HCT116 (cell line): Measurements from ENCODE around the gene PHF14. TPM values are rescaled to one million over a fixed set of nuclear protein-coding genes. Genes with fewer than 3 reads are reported as not detected.

ENCODE experiments used
- ATAC-seq: fragments of 200-7000 bp; cut with Tn5 transposase; 2 replicates; pipeline ENCODE4 v1.9.1; 2020; ENCODE audit warnings: mild to moderate bottlenecking, moderate library complexity
- BruUV-seq: library from RNA; stranded (reverse); fragments of 400-500 nt; replicated peaks from 2 replicates; lab custom pipeline; 2021; lab: Mats Ljungman, UMichigan
- CTCF ChIA-PET: fragments of 300-600 bp; sonication (Branson Sonifier 250); formaldehyde crosslinking; loops from one replicate; lab custom pipeline; 2021; ENCODE audit warnings: antibody characterized with exemption; lab: Charles Lee
- POLR2A ChIA-PET: fragments of 300-600, 350-600 bp; sonication (Branson Sonifier 250); formaldehyde crosslinking; loops from one replicate; lab custom pipeline; 2021; ENCODE audit warnings: antibody characterized with exemption; lab: Charles Lee
- RAD21 ChIA-PET, 2 experiments: fragments of 300-600 bp; sonication (Branson Sonifier 250); formaldehyde crosslinking; loops; one replicate each; lab custom pipeline; 2023; ENCODE audit warnings: low total read pairs in 2 of 2; ENCODE audit not compliant: uncharacterized antibody in 2 of 2, unreplicated experiment in 2 of 2, low non-redundant PET in 1 of 2; lab: Charles Lee
- DNase-seq: peaks from one replicate; pipeline ENCODE4 v3.0.0-alpha.2; 2010; ENCODE audit warnings: low read depth, low spot score
- H2AFZ ChIP-seq: fragments of 200-600 bp; shearing (Covaris generic), sonication (generic); 2 replicates; pipeline ENCODE4 v1.6.1; 2017; ENCODE audit warnings: low read depth, mixed run types, mixed read lengths, antibody characterized with exemption, low read length; ENCODE audit not compliant: poor library complexity, severe bottlenecking
- H3K27ac ChIP-seq: 2 replicates; pipeline ENCODE4 v1.5.1; 2012; ENCODE audit warnings: low read depth, low read length
- H3K27me3 ChIP-seq: fragments of 200-600 bp; sonication (generic); 2 replicates; pipeline ENCODE4 v1.6.1; 2016; ENCODE audit warnings: mixed run types, low read length, mixed read lengths; ENCODE audit not compliant: insufficient read depth
- H3K36me3 ChIP-seq, 2 experiments: fragments of 200-500 bp in 1 of 2; fragments of 200-600 bp in 1 of 2; sonication (Bioruptor generic) in 1 of 2; sonication (generic) in 1 of 2; 2 replicates each; pipeline versions ENCODE4 v1.5.1 to v1.6.1; 2014 to 2016; ENCODE audit warnings: low read length in 2 of 2, inconsistent platforms in 1 of 2, mixed read lengths in 1 of 2, mixed run types in 1 of 2; ENCODE audit not compliant: insufficient read depth in 2 of 2, control insufficient read depth in 1 of 2
- H3K4me1 ChIP-seq, 2 experiments: fragments of 200-600 bp in 1 of 2; sonication (generic) in 1 of 2; 2 replicates each; pipeline versions ENCODE4 v1.5.1 to v1.6.1; 2012 to 2017; ENCODE audit warnings: low read length in 2 of 2, inconsistent platforms in 1 of 2, mild to moderate bottlenecking in 1 of 2, mixed read lengths in 1 of 2, mixed run types in 1 of 2, moderate library complexity in 1 of 2; ENCODE audit not compliant: insufficient read depth in 2 of 2, control insufficient read depth in 1 of 2
- H3K4me2 ChIP-seq: fragments of 200-600 bp; sonication (generic); 2 replicates; pipeline ENCODE4 v1.6.1; 2017; ENCODE audit warnings: mixed run types, low read length, mixed read lengths
- H3K4me3 ChIP-seq, 2 experiments: fragments of 200-600 bp in 1 of 2; sonication (generic) in 1 of 2; replicated peaks in 1 of 2; 2 replicates each; pipeline ENCODE4 v1.5.1; 2011 to 2016; ENCODE audit warnings: low read length in 2 of 2, control low read depth in 1 of 2, low read depth in 1 of 2, mild to moderate bottlenecking in 1 of 2, mixed read lengths in 1 of 2, mixed run types in 1 of 2
- H3K79me2 ChIP-seq: fragments of 200-600 bp; sonication (generic); 2 replicates; pipeline ENCODE4 v1.6.1; 2017; ENCODE audit warnings: mild to moderate bottlenecking, mixed run types, low read length, moderate library complexity, mixed read lengths; ENCODE audit not compliant: insufficient read depth
- H3K9ac ChIP-seq: fragments of 200-600 bp; sonication (generic); 2 replicates; pipeline ENCODE4 v1.6.1; 2016; ENCODE audit warnings: low read length, mixed read lengths
- H3K9me2 ChIP-seq: fragments of 200-600 bp; sonication (generic), shearing (Covaris generic); 2 replicates; pipeline ENCODE4 v1.6.1; 2017; ENCODE audit warnings: mixed run types, mild to moderate bottlenecking, moderate library complexity; ENCODE audit not compliant: insufficient read depth
- H3K9me3 ChIP-seq, 2 experiments: fragments of 200-500 bp in 1 of 2; fragments of 200-600 bp in 1 of 2; sonication (Bioruptor generic) in 1 of 2; sonication (generic) in 1 of 2; 2 replicates each; pipeline ENCODE4 v1.6.1; 2014 to 2017; ENCODE audit warnings: low read length in 2 of 2, mixed read lengths in 2 of 2, inconsistent platforms in 1 of 2, low read depth in 1 of 2, mild to moderate bottlenecking in 1 of 2, mixed run types in 1 of 2, moderate library complexity in 1 of 2; ENCODE audit not compliant: control insufficient read depth in 1 of 2, insufficient read depth in 1 of 2
- H4K20me1 ChIP-seq: fragments of 200-600 bp; sonication (generic), shearing (Covaris generic); 2 replicates; pipeline ENCODE4 v1.6.1; 2017; ENCODE audit warnings: mixed run types, mild to moderate bottlenecking, moderate library complexity; ENCODE audit not compliant: insufficient read depth
- CTCF ChIP-seq, 3 experiments: fragments of 200-600 bp in 1 of 3; sonication (generic) in 1 of 3; IDR thresholded peaks in 2 of 3; conservative IDR thresholded peaks in 1 of 3; 2 replicates each; pipeline ENCODE4 v1.5.1; 2012 to 2017; ENCODE audit warnings: low read depth in 2 of 3, low read length in 2 of 3, antibody characterized with exemption in 1 of 3, borderline replicate concordance in 1 of 3, control low read depth in 1 of 3, mild to moderate bottlenecking in 1 of 3, mixed read lengths in 1 of 3, mixed run types in 1 of 3, moderate library complexity in 1 of 3; ENCODE audit not compliant: insufficient read depth in 1 of 3
- FOSL1 ChIP-seq: IDR thresholded peaks from 2 replicates; pipeline ENCODE4 v1.6.1; 2012; ENCODE audit warnings: low read depth
- JUND ChIP-seq: IDR thresholded peaks from 2 replicates; pipeline ENCODE4 v1.6.1; 2012
- RAD21 ChIP-seq: IDR thresholded peaks from 2 replicates; pipeline ENCODE4 v1.6.1; 2012; ENCODE audit warnings: low read depth, mild to moderate bottlenecking
- REST ChIP-seq: IDR thresholded peaks from 2 replicates; pipeline ENCODE4 v1.6.1; 2012; ENCODE audit warnings: low read depth
- SIN3A ChIP-seq: IDR thresholded peaks from 2 replicates; pipeline ENCODE4 v1.6.1; 2012; ENCODE audit warnings: low read depth
- SRF ChIP-seq: IDR thresholded peaks from 2 replicates; pipeline ENCODE4 v1.6.1; 2012; ENCODE audit warnings: low read depth
- intact Hi-C: fragments of 100-400 bp; cut with micrococcal nuclease; formaldehyde crosslinking; loops from 2 replicates; pipeline ENCODE4 v1.10.0; 2022
- total RNA-seq: library from RNA; stranded (reverse); gene quantifications from one replicate; pipeline ENCODE4 v1.2.1, GENCODE V29; 2021; ENCODE audit not compliant: unreplicated experiment

Gene PHF14
- total RNA-seq, 1 experiment from 2014 or later: 13.8 TPM

- Histone ChIP-seq H3K4me1 (no peaks in the 10 kb centered on the region), H3K9ac (no peak overlapping the region), H3K4me2 (no peak overlapping the region), H3K36me3 (no peaks in the 10 kb centered on the region), H3K27ac (no peak overlapping the region), H3K9me3 (no peaks in the 10 kb centered on the region), H3K9me2 (no peaks in the 10 kb centered on the region), H3K4me3 (no peak overlapping the region), H3K79me2 (no peaks in the 10 kb centered on the region), H3K27me3 (no peaks in the 10 kb centered on the region), H4K20me1 (no peaks in the 10 kb centered on the region), H2AFZ (no peak overlapping the region)
- BruUV-seq: no TSS peak
- ChIA-PET POLR2A (no interaction called here), CTCF (no interaction called here), RAD21 (no interaction called here)
- TF ChIP-seq JUND: no peak
- TF ChIP-seq RAD21: no peak
- TF ChIP-seq SIN3A: no peak
- no peak for TF ChIP-seq CTCF (IDR thresholded peaks at IDR 0.05 in 2 of 3, conservative IDR thresholded peaks at IDR 0.05 in 1 of 3; ENCODE audit: borderline replicate concordance in 1 of 3, insufficient read depth in 1 of 3, low read depth in 2 of 3, low read length in 2 of 3)
- no peak for TF ChIP-seq FOSL1
- ATAC-seq (no peak), DNase-seq (no peak)
- intact Hi-C loops: no loop called here
These were observed 230.0 kb downstream of the PHF14 start for GRCh38 chr7:11203683-11204082.

- H3K9ac ChIP-seq: no peak overlapping the region
- no peak overlapping the region for H3K27ac ChIP-seq
- H3K4me2 ChIP-seq: no peak overlapping the region
- H3K79me2 ChIP-seq: no peaks in the 10 kb centered on the region
- ChIA-PET RAD21 (no interaction called here), CTCF (no interaction called here), POLR2A (no interaction called here)
- no peak for ATAC-seq
- no peak overlapping the region for H2AFZ ChIP-seq
- H3K36me3 ChIP-seq: no peaks in the 10 kb centered on the region
- intact Hi-C loops: no loop called here
- no peak for DNase-seq
- H3K4me1 ChIP-seq: no peaks in the 10 kb centered on the region
- BruUV-seq: no TSS peak
- no peaks in the 10 kb centered on the region for H3K9me2 ChIP-seq
- H4K20me1 ChIP-seq: no peaks in the 10 kb centered on the region
- H3K4me3 ChIP-seq: no peak overlapping the region
- H3K27me3 ChIP-seq: no peaks in the 10 kb centered on the region
- TF ChIP-seq CTCF (IDR thresholded peaks at IDR 0.05 in 2 of 3, conservative IDR thresholded peaks at IDR 0.05 in 1 of 3; ENCODE audit: borderline replicate concordance in 1 of 3, insufficient read depth in 1 of 3, low read depth in 2 of 3, low read length in 2 of 3) (no peak), SRF (no peak), REST (no peak), RAD21 (no peak)
- H3K9me3 ChIP-seq: no peaks in the 10 kb centered on the region
These were observed 232.7 kb downstream of the PHF14 start for GRCh38 chr7:11206177-11206899.
